ENCODE measurements around the gene ASIC4.

- TF ChIP-seq CTCF (IDR thresholded peaks at IDR 0.05; ENCODE audit: insufficient read depth, low read length, poor library complexity, severe bottlenecking) (no peak), EZH2phosphoT487 (conservative IDR thresholded peaks at IDR 0.05; ENCODE audit: low read length) (no peak)
Measured at GRCh38 chr2:219524817-219525216, 10.5 kb downstream of the ASIC4 start.
